Type B pancreatic cell (in vitro differentiated cells): ENCODE measurements around the gene PHETA1. TPM values are rescaled to one million over a fixed set of nuclear protein-coding genes. Genes with fewer than 3 reads are reported as not detected.

Experiments
- DNase-seq: peaks from one replicate; pipeline ENCODE4 v3.0.0; 2021; ENCODE audit warnings: mixed read lengths; ENCODE audit not compliant: unreplicated experiment; ENCODE audit errors: extremely low spot score
- H3K27ac Mint-ChIP-seq: 2 replicates; pipeline ENCODE4 v1.8.0; 2021; ENCODE audit warnings: mild to moderate bottlenecking, mixed read lengths
- H3K27me3 Mint-ChIP-seq: 2 replicates; pipeline ENCODE4 v1.8.0; 2021; ENCODE audit warnings: mixed read lengths
- H3K36me3 Mint-ChIP-seq: 2 replicates; pipeline ENCODE4 v1.8.0; 2021; ENCODE audit warnings: mixed read lengths
- H3K4me1 Mint-ChIP-seq: one replicate; pipeline ENCODE4 v1.8.0; 2021; ENCODE audit warnings: mixed read lengths; ENCODE audit not compliant: unreplicated experiment
- H3K4me3 Mint-ChIP-seq: 2 replicates; pipeline ENCODE4 v1.8.0; 2021; ENCODE audit warnings: mild to moderate bottlenecking, mixed read lengths
- H3K9me3 Mint-ChIP-seq: 2 replicates; pipeline ENCODE4 v1.8.0; 2021; ENCODE audit warnings: mixed read lengths
- long read RNA-seq: library from polyadenylated mRNA; unstranded; transcript quantifications from one replicate; pipeline ENCODE4 v2.0.0, GENCODE V29; 2020
- total RNA-seq: library from RNA; stranded (reverse); gene quantifications from 2 replicates; pipeline ENCODE4 v1.2.1, GENCODE V29; 2021; ENCODE audit warnings: low replicate concordance
- TF ChIP-seq, protein P1 (sequence below): fragments of 200-600 bp; sonication (generic); conservative IDR thresholded peaks from 2 replicates; pipeline ENCODE4 v1.5.0; 2021; ENCODE audit warnings: antibody characterized with exemption, mild to moderate bottlenecking

The PHETA1 gene, protein sequence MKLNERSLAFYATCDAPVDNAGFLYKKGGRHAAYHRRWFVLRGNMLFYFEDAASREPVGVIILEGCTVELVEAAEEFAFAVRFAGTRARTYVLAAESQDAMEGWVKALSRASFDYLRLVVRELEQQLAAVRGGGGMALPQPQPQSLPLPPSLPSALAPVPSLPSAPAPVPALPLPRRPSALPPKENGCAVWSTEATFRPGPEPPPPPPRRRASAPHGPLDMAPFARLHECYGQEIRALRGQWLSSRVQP
- total RNA-seq = 25.5 and 27.4 TPM in 2 replicates
- long read RNA-seq, partial matches to known transcripts = 0 of 1 reads
- long read RNA-seq, other reads (novel, unspliced or antisense) = 1 of 1 reads

GRCh38 chr12:111368788-111369495, at the start of gene PHETA1:
PHETA1 (minus strand) TSS chr12:111369095; CDS start chr12:111363427, 5,668 bp downstream.
- H3K9me3 Mint-ChIP-seq = no peaks in the 10 kb centered on the region
- H3K27ac Mint-ChIP-seq = peak within 1 kb of the TSS; percentile 54
- peaks cover 5% of the 10 kb centered on the region for H3K36me3 Mint-ChIP-seq
- H3K4me1 Mint-ChIP-seq = peaks cover 18% of the 10 kb centered on the region
- no peaks in the 10 kb centered on the region for H3K27me3 Mint-ChIP-seq
- DNase-seq = peak; percentile 92
- TF ChIP-seq, protein P1, sequence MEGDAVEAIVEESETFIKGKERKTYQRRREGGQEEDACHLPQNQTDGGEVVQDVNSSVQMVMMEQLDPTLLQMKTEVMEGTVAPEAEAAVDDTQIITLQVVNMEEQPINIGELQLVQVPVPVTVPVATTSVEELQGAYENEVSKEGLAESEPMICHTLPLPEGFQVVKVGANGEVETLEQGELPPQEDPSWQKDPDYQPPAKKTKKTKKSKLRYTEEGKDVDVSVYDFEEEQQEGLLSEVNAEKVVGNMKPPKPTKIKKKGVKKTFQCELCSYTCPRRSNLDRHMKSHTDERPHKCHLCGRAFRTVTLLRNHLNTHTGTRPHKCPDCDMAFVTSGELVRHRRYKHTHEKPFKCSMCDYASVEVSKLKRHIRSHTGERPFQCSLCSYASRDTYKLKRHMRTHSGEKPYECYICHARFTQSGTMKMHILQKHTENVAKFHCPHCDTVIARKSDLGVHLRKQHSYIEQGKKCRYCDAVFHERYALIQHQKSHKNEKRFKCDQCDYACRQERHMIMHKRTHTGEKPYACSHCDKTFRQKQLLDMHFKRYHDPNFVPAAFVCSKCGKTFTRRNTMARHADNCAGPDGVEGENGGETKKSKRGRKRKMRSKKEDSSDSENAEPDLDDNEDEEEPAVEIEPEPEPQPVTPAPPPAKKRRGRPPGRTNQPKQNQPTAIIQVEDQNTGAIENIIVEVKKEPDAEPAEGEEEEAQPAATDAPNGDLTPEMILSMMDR = peak; percentile 8
- peak within 1 kb of the TSS; percentile 89 for H3K4me3 Mint-ChIP-seq

DNA sequence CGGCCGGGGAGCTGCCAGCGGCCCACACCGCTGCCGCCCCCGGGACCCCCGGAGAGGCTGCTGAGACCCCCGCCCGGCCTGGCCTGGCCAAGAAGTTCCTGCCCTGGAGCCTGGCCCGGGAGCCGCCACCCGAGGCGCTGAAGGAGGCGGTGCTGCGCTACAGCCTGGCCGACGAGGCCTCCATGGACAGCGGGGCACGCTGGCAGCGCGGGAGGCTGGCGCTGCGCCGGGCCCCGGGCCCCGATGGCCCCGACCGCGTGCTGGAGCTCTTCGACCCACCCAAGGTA, 49.6 kb upstream of the PHETA1 start:
- H3K4me1 Mint-ChIP-seq = peaks cover 3% of the 10 kb centered on the region
- peaks cover 3% of the 10 kb centered on the region for H3K36me3 Mint-ChIP-seq
- H3K27ac Mint-ChIP-seq = no peak overlapping the region
- no peaks in the 10 kb centered on the region for H3K9me3 Mint-ChIP-seq
- TF ChIP-seq, protein P1 = no peak
- DNase-seq = no peak
- H3K4me3 Mint-ChIP-seq = no peak overlapping the region
- H3K27me3 Mint-ChIP-seq = peaks cover 2% of the 10 kb centered on the region

DNA sequence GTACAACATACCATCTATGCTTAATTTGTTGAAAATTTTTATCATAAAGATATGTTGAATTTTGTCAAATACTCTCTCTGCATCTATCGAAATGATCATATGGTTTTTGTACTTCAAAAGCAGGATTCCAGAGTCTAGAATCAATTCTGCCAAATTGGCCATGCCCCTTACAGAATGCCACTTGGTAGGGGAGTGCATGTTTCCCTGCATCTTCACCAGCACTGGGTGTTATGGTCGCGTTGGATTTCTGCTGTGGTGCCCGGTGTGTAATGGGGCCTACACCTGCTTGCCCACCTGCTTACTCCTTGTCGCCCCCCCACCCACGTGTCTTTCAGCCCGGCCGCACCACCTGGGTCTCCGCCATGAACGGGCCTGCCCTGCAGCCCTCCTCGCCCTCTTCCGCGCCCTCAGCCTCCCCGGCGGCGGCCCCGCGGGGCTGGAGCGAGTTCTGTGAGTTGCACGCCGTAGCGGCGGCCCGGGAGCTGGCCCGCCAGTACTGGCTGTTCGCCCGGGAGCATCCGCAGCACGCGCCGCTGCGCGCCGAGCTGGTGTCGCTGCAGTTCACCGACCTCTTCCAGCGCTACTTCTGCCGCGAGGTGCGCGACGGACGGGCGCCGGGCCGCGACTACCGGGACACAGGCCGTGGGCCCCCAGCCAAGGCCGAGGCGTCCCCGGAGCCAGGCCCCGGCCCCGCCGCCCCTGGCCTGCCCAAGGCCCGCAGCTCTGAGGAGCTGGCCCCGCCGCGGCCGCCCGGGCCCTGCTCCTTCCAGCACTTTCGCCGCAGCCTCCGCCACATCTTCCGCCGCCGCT, 49.1 kb upstream of the PHETA1 start:
- Mint-ChIP-seq H3K9me3 (no peaks in the 10 kb centered on the region), H3K27me3 (peaks cover 7% of the 10 kb centered on the region), H3K36me3 (peaks cover 3% of the 10 kb centered on the region), H3K27ac (no peak overlapping the region), H3K4me1 (peaks cover 8% of the 10 kb centered on the region), H3K4me3 (no peak overlapping the region)
- TF ChIP-seq, protein P1 = no peak
- no peak for DNase-seq

GRCh38 chr12:111417290-111417689, 48.4 kb upstream of the PHETA1 start:
- TF ChIP-seq, protein P1 = no peak
- Mint-ChIP-seq H3K36me3 (peaks cover 3% of the 10 kb centered on the region), H3K27me3 (peaks cover 8% of the 10 kb centered on the region), H3K27ac (no peak overlapping the region), H3K9me3 (no peaks in the 10 kb centered on the region), H3K4me3 (no peak overlapping the region), H3K4me1 (peaks cover 15% of the 10 kb centered on the region)
- DNase-seq = no peak

GRCh38 chr12:111414711-111415252, 45.9 kb upstream of the PHETA1 start:
- Mint-ChIP-seq H3K4me3 (no peak overlapping the region), H3K27me3 (peaks cover 10% of the 10 kb centered on the region), H3K9me3 (no peaks in the 10 kb centered on the region), H3K27ac (no peak overlapping the region), H3K36me3 (no peaks in the 10 kb centered on the region), H3K4me1 (peaks cover 17% of the 10 kb centered on the region)
- DNase-seq = no peak
- TF ChIP-seq, protein P1 = no peak
